ENCODE results near the gene CLIC3. TPM values are rescaled to one million over a fixed set of nuclear protein-coding genes. Genes with fewer than 3 reads are reported as not detected.

Gene CLIC3
- total and polyA plus RNA-seq, 8 donors = 0.24 to 1.3 (median 0.41) TPM; not detected in 1

GRCh38 chr9:137021568-137021978, 25.2 kb upstream of the CLIC3 start:
- intact Hi-C loops (cut with DNase I) = loop anchor here in 2 of 3 donors (5.0 to 10.0 kb wide), 2 partner anchors 59 to 67 kb away; partner anchors contain the start of gene LCN12 (in 1 of the 2)
- H3K27ac ChIP-seq = no peak overlapping the region
- no peaks in the 10 kb centered on the region for H3K27me3 ChIP-seq
- no peak for ATAC-seq
- peaks cover 0 to 4% (median 0%) of the 10 kb centered on the region in 3 donors for H3K36me3 ChIP-seq
- no peak for FAIRE-seq
- 88 to 97% methylated on average over 6 of the region's 6 CpGs for WGBS, 2 donors
- no peak for TF ChIP-seq CTCF (IDR thresholded peaks at IDR 0.05)
- no peak overlapping the region for H3K4me3 ChIP-seq
- H3K9me3 ChIP-seq = no peaks in the 10 kb centered on the region
- no peak for DNase-seq
- peaks cover 1 to 7% (median 4%) of the 10 kb centered on the region in 3 donors for H3K4me1 ChIP-seq

- intact Hi-C loops (cut with DNase I) = loop anchor here in 2 of 3 donors (5.0 to 10.0 kb wide), 2 partner anchors 59 to 66 kb away; partner anchors contain the start of gene LCN12 (in 1 of the 2)
- Histone ChIP-seq H3K36me3 (peaks cover 0 to 7% (median 0%) of the 10 kb centered on the region in 3 donors), H3K9me3 (no peaks in the 10 kb centered on the region), H3K27me3 (no peaks in the 10 kb centered on the region), H3K4me3 (no peak overlapping the region), H3K27ac (no peak overlapping the region), H3K4me1 (peaks cover 0 to under 1% (median 0%) of the 10 kb centered on the region in 3 donors)
- FAIRE-seq (no peak), ATAC-seq (no peak), DNase-seq (no peak)
- WGBS, 2 donors = 95 to 97% methylated on average over 32 of the region's 32 CpGs
- no peak for TF ChIP-seq CTCF (IDR thresholded peaks at IDR 0.05)
These were observed 24.6 kb upstream of the CLIC3 start for GRCh38 chr9:137020771-137021567.

- DNase-seq (no peak), FAIRE-seq (no peak), ATAC-seq (no peak)
- Histone ChIP-seq H3K4me1 (no peaks in the 10 kb centered on the region), H3K27me3 (no peaks in the 10 kb centered on the region), H3K9me3 (no peaks in the 10 kb centered on the region), H3K27ac (no peak overlapping the region), H3K36me3 (peaks cover 0 to 15% (median 0%) of the 10 kb centered on the region in 3 donors), H3K4me3 (no peak overlapping the region)
- WGBS, 2 donors = 92% methylated on average over 31 to 34 of the region's 34 CpGs
- intact Hi-C loops (cut with DNase I) = loop anchor here in 2 of 3 donors (5.0 to 10.0 kb wide), 2 partner anchors 58 to 65 kb away; partner anchors contain the start of gene LCN12 (in 1 of the 2)
- TF ChIP-seq CTCF (IDR thresholded peaks at IDR 0.05) = no peak
These were observed 23.7 kb upstream of the CLIC3 start for GRCh38 chr9:137019891-137020683.

- ATAC-seq (no peak), DNase-seq (no peak), FAIRE-seq (no peak)
- no peaks in the 10 kb centered on the region for H3K27me3 ChIP-seq
- no peak for TF ChIP-seq CTCF (IDR thresholded peaks at IDR 0.05)
- no peaks in the 10 kb centered on the region for H3K9me3 ChIP-seq
- no peaks in the 10 kb centered on the region for H3K4me1 ChIP-seq
- no peak overlapping the region for H3K4me3 ChIP-seq
- intact Hi-C loops (cut with DNase I) = no loop called here
- peaks cover 0 to 19% (median 0%) of the 10 kb centered on the region in 3 donors for H3K36me3 ChIP-seq
- 93 to 95% methylated on average over 35 to 36 of the region's 36 CpGs for WGBS, 2 donors
- no peak overlapping the region for H3K27ac ChIP-seq
These were observed 22.6 kb upstream of the CLIC3 start for GRCh38 chr9:137018761-137019559.

Data from pancreas (tissue), 10 donors.